GM15510 (cell line): Measurements from ENCODE around the gene URB1.

ENCODE experiments used
- POLR2A ChIP-seq: IDR thresholded peaks from 3 replicates; pipeline ENCODE4 v1.6.1; 2011; ENCODE audit warnings: borderline replicate concordance; ENCODE audit not compliant: insufficient read length; ENCODE audit errors: extremely low read depth

Gene URB1

GRCh38 chr21:32348604-32349332 is 44.0 kb downstream of the URB1 start:
- TF ChIP-seq POLR2A, result no peak

- TF ChIP-seq POLR2A, result no peak
These were observed 44.8 kb downstream of the URB1 start for GRCh38 chr21:32347977-32348376.

- TF ChIP-seq POLR2A, result no peak
These were observed 45.5 kb downstream of the URB1 start for GRCh38 chr21:32347351-32347750.

- no peak for TF ChIP-seq POLR2A
These were observed 45.9 kb downstream of the URB1 start for GRCh38 chr21:32346951-32347350.

- TF ChIP-seq POLR2A, result no peak
These were observed 51.7 kb downstream of the URB1 start for GRCh38 chr21:32340863-32341848.

GRCh38 chr21:32338209-32338921 is 54.4 kb downstream of the URB1 start:
- TF ChIP-seq POLR2A, result no peak

- TF ChIP-seq POLR2A, result no peak
These were observed 55.6 kb downstream of the URB1 start for GRCh38 chr21:32337206-32337605.

GRCh38 chr21:32336711-32337110 is 56.1 kb downstream of the URB1 start:
- TF ChIP-seq POLR2A, result no peak

GRCh38 chr21:32335601-32336575 is 56.9 kb downstream of the URB1 start:
- TF ChIP-seq POLR2A, result no peak

GRCh38 chr21:32334980-32335531 is 57.8 kb downstream of the URB1 start:
- no peak for TF ChIP-seq POLR2A

GRCh38 chr21:32333953-32334673 is 58.7 kb downstream of the URB1 start:
- TF ChIP-seq POLR2A, result no peak

- TF ChIP-seq POLR2A, result no peak
These were observed 60.3 kb downstream of the URB1 start for GRCh38 chr21:32332463-32332951.
